Measurements from ENCODE around the gene FBXL7.

The FBXL7 gene

DNA sequence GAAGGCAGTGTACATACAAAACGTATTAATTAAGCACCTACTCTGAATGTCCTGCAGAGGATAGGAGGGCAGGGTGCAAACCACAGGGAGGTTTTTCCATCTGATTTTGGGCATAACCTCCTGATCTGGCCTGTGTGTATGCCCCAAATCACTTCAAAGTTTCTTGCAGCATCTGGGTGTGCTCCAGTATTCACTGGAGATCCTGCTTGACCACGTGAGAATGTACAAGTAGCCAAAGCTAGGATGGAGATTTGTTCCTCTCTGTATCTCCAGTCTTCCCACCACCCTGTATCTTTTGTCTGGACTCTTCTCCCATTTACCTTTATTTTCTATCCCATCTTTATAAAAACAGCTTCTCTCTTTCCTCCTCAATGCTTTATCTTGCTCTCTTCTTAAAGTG, 207.7 kb downstream of the FBXL7 start:
- Histone ChIP-seq H3K36me3 (ENCODE audit: low read length) (no peaks in the 10 kb centered on the region), H3K9me3 (ENCODE audit: insufficient read depth, low read length) (no peaks in the 10 kb centered on the region; the same call in 1 of the 2 replicates), H3K27me3 (ENCODE audit: low read length) (no peaks in the 10 kb centered on the region), H3K9ac (ENCODE audit: low read length) (no peak overlapping the region), H3K9me2 (replicated peaks; ENCODE audit: insufficient read depth, low read length) (no peaks in the 10 kb centered on the region), H3F3A (ENCODE audit: insufficient read depth) (no peaks in the 10 kb centered on the region), H3K4me2 (ENCODE audit: low read depth, low read length, poor library complexity, severe bottlenecking) (no peak overlapping the region), H2AFZ (ENCODE audit: low read depth, low read length, severe bottlenecking) (no peak overlapping the region), H3K27ac (ENCODE audit: low read depth, low read length) (no peak overlapping the region), H3K4me3 (ENCODE audit: insufficient read depth, low read length, poor library complexity, severe bottlenecking) (no peak overlapping the region), H4K20me1 (ENCODE audit: low read depth, low read length) (no peaks in the 10 kb centered on the region), H3K79me2 (ENCODE audit: insufficient read depth, low read length) (no peaks in the 10 kb centered on the region)
- TF ChIP-seq, protein P1, sequence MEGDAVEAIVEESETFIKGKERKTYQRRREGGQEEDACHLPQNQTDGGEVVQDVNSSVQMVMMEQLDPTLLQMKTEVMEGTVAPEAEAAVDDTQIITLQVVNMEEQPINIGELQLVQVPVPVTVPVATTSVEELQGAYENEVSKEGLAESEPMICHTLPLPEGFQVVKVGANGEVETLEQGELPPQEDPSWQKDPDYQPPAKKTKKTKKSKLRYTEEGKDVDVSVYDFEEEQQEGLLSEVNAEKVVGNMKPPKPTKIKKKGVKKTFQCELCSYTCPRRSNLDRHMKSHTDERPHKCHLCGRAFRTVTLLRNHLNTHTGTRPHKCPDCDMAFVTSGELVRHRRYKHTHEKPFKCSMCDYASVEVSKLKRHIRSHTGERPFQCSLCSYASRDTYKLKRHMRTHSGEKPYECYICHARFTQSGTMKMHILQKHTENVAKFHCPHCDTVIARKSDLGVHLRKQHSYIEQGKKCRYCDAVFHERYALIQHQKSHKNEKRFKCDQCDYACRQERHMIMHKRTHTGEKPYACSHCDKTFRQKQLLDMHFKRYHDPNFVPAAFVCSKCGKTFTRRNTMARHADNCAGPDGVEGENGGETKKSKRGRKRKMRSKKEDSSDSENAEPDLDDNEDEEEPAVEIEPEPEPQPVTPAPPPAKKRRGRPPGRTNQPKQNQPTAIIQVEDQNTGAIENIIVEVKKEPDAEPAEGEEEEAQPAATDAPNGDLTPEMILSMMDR (IDR thresholded peaks at IDR 0.05; ENCODE audit: insufficient read depth, low read length, poor library complexity, severe bottlenecking), result no peak
- TF ChIP-seq EZH2phosphoT487 (conservative IDR thresholded peaks at IDR 0.05; ENCODE audit: low read length), result no peak

DNA sequence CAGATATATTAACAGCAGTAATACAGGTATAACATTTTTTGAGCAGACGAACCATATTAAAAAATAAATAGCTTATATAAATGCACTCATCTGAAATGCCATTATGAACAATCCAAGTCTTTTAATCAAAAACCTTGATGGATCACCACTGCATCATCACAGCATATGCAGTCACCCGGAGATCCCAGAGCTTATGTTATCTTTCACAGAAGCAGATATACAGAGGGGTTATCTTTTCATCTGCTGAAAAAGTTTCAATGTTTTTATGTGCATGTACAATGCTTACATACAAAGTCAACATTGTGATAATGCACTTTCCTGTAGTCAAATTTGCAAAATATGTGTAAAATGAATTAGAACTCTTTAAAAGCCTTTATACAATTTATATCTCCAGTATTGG, 211.9 kb downstream of the FBXL7 start:
- Histone ChIP-seq H3K9ac (ENCODE audit: low read length) (no peak overlapping the region), H3K4me3 (ENCODE audit: insufficient read depth, low read length, poor library complexity, severe bottlenecking) (no peak overlapping the region), H3K79me2 (ENCODE audit: insufficient read depth, low read length) (no peaks in the 10 kb centered on the region)

DNA sequence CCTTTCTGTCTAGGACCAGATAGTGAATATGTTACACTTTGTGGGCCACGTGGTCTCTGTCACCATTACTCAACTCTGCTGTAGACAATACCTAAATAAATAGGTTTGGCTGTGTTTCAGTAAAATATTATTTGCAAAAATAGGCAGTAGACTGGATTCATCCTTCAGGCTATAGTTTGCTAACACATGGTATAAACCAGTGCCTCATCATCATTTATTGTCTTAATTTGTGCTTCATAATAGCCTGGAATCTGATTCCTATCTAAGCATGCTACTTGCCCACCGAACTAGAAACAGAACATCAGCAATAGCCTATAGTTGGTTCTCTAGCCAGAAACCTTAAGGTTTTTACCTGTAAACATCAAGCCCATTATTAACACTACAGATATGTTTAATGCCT, 215.6 kb downstream of the FBXL7 start:
- Histone ChIP-seq H3K9me2 (replicated peaks; ENCODE audit: insufficient read depth, low read length) (no peaks in the 10 kb centered on the region), H3K4me2 (ENCODE audit: low read depth, low read length, poor library complexity, severe bottlenecking) (no peak overlapping the region), H3K36me3 (ENCODE audit: low read length) (no peaks in the 10 kb centered on the region), H3F3A (ENCODE audit: insufficient read depth) (no peaks in the 10 kb centered on the region), H4K20me1 (ENCODE audit: low read depth, low read length) (no peaks in the 10 kb centered on the region), H3K27me3 (ENCODE audit: low read length) (no peaks in the 10 kb centered on the region), H3K9ac (ENCODE audit: low read length) (no peak overlapping the region), H2AFZ (ENCODE audit: low read depth, low read length, severe bottlenecking) (no peak overlapping the region), H3K79me2 (ENCODE audit: insufficient read depth, low read length) (no peaks in the 10 kb centered on the region), H3K4me3 (ENCODE audit: insufficient read depth, low read length, poor library complexity, severe bottlenecking) (no peak overlapping the region), H3K9me3 (ENCODE audit: insufficient read depth, low read length) (no peaks in the 10 kb centered on the region; the same call in 1 of the 2 replicates), H3K27ac (ENCODE audit: low read depth, low read length) (no peak overlapping the region)
- TF ChIP-seq EZH2phosphoT487 (conservative IDR thresholded peaks at IDR 0.05; ENCODE audit: low read length), result no peak
- TF ChIP-seq, protein P1 (IDR thresholded peaks at IDR 0.05; ENCODE audit: insufficient read depth, low read length, poor library complexity, severe bottlenecking), result no peak

More for the DNA sequence above, 211.9 kb downstream of the FBXL7 start:
- Histone ChIP-seq H3K9me3 (ENCODE audit: insufficient read depth, low read length) (no peaks in the 10 kb centered on the region; the same call in 1 of the 2 replicates), H3K27me3 (ENCODE audit: low read length) (no peaks in the 10 kb centered on the region), H3K9me2 (replicated peaks; ENCODE audit: insufficient read depth, low read length) (no peaks in the 10 kb centered on the region), H2AFZ (ENCODE audit: low read depth, low read length, severe bottlenecking) (no peak overlapping the region), H4K20me1 (ENCODE audit: low read depth, low read length) (no peaks in the 10 kb centered on the region), H3K36me3 (ENCODE audit: low read length) (no peaks in the 10 kb centered on the region), H3F3A (ENCODE audit: insufficient read depth) (no peaks in the 10 kb centered on the region), H3K27ac (ENCODE audit: low read depth, low read length) (no peak overlapping the region), H3K4me2 (ENCODE audit: low read depth, low read length, poor library complexity, severe bottlenecking) (no peak overlapping the region)
- no peak for TF ChIP-seq EZH2phosphoT487 (conservative IDR thresholded peaks at IDR 0.05; ENCODE audit: low read length)
- TF ChIP-seq, protein P1 (IDR thresholded peaks at IDR 0.05; ENCODE audit: insufficient read depth, low read length, poor library complexity, severe bottlenecking), result no peak
